HepG2 (cell line): ENCODE data around the gene SCGB2B2.

Experiments
- ERF ChIP-seq: IDR thresholded peaks from 2 replicates; pipeline ENCODE4 v1.6.1; 2018; ENCODE audit warnings: missing biosample characterization, missing genetic modification reagents
- EZH2 ChIP-seq: conservative IDR thresholded peaks from 2 replicates; pipeline ENCODE4 v1.6.1; 2012; ENCODE audit warnings: mild to moderate bottlenecking, low read depth, low read length, moderate library complexity
- GABPB1 ChIP-seq: IDR thresholded peaks from 2 replicates; pipeline ENCODE4 v1.6.1; 2016; ENCODE audit warnings: mild to moderate bottlenecking, missing genetic modification reagents, moderate library complexity, missing compliant biosample characterization
- REPIN1 ChIP-seq: sonication (generic); formaldehyde crosslinking; IDR thresholded peaks from 2 replicates; pipeline ENCODE4 v1.8.0; 2022; ENCODE audit warnings: missing genetic modification reagents, low read depth, mild to moderate bottlenecking, borderline replicate concordance
- ZBTB21 ChIP-seq: sonication (generic); formaldehyde crosslinking; IDR thresholded peaks from 2 replicates; pipeline ENCODE4 v1.4.0; 2020; ENCODE audit warnings: missing genetic modification reagents
- ZNF891 ChIP-seq: sonication (generic); formaldehyde crosslinking; IDR thresholded peaks from 2 replicates; pipeline ENCODE4 v1.5.0; 2020; ENCODE audit warnings: mild to moderate bottlenecking, missing genetic modification reagents

DNA sequence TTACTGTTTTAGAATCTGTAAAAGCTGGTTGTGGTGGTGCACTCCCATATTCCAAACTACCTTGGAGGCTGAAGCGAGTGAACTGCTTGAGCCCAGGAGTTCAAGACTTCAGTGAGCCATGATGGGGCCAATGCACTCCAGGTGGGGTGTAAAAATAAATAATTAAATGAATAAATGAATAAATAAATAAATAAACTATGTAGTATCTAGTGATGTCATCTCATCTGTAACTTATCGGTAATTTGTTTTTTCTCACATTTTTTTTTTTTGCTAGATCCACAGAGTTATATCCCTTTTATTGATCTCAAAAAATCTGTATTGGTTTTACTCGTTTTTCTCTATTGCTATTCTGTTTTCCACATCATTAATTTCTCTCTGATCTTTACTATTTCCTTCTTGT lies 5.0 kb downstream of the SCGB2B2 start:
- TF ChIP-seq REPIN1 (CRISPR knock-in tag) (no peak), GABPB1 (CRISPR knock-in tag) (no peak), EZH2 (no peak), ZBTB21 (no peak), ERF (CRISPR knock-in tag) (no peak), ZNF891 (CRISPR knock-in tag) (no peak)
